ENCODE measurements around the gene LRRC71.

DNA sequence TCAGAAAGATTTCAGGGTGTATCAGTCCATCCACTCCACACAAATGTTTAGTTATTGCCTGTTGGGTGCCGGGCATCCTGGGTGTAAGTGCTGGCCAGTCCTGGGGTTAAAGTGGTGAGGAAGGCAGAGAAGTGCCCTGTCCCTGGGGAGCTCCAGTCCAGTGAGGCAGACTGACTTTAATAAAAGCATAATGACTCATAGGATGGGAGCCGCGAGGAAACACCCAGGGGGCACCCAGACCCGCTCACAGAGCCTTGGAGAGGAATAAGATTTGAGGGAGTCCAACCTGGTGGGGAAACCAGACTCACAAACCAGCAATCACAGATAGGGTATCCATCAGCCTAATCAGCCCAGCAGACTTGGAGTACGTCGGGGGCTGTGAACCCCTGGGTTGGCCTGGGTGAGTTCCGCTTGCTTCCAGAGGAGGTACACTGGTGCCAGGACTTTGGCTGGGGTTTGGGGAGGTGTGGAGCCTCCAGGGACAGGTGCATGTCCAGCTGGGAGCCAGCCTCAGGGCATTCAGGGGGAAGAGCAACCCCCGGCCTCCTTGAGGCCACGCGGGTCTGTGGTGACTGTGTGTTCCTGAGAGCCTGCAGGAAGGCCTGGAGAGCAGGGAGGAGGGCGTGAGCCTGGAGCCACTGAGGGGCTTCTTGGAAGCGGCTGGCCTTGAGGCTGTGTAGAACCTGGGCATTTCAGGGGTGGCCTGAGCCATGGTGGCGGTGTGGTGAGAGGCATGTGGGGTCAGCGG, 23.2 kb upstream of the LRRC71 start:
- TF ChIP-seq, protein P1, sequence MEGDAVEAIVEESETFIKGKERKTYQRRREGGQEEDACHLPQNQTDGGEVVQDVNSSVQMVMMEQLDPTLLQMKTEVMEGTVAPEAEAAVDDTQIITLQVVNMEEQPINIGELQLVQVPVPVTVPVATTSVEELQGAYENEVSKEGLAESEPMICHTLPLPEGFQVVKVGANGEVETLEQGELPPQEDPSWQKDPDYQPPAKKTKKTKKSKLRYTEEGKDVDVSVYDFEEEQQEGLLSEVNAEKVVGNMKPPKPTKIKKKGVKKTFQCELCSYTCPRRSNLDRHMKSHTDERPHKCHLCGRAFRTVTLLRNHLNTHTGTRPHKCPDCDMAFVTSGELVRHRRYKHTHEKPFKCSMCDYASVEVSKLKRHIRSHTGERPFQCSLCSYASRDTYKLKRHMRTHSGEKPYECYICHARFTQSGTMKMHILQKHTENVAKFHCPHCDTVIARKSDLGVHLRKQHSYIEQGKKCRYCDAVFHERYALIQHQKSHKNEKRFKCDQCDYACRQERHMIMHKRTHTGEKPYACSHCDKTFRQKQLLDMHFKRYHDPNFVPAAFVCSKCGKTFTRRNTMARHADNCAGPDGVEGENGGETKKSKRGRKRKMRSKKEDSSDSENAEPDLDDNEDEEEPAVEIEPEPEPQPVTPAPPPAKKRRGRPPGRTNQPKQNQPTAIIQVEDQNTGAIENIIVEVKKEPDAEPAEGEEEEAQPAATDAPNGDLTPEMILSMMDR (IDR thresholded peaks at IDR 0.05), result no peak
- TF ChIP-seq POLR2AphosphoS5 (IDR thresholded peaks at IDR 0.05) (no peak), POLR2A (IDR thresholded peaks at IDR 0.05) (no peak)
